Calu3 (cell line): Measurements from ENCODE around the gene PHF2. TPM values are rescaled to one million over a fixed set of nuclear protein-coding genes. Genes with fewer than 3 reads are reported as not detected.

Experiments used
- BruUV-seq: library from RNA; stranded (reverse); fragments of 400-500 nt; replicated peaks from 2 replicates; lab custom pipeline; 2021; lab: Mats Ljungman, UMichigan
- CTCF ChIA-PET: fragments of 300-600 bp; sonication (Branson Sonifier 250); formaldehyde crosslinking; loops from one replicate; lab custom pipeline; 2022; ENCODE audit warnings: antibody characterized with exemption; lab: Charles Lee
- DNase-seq: peaks from one replicate; pipeline ENCODE4 v3.0.0; 2022
- H3K27ac Mint-ChIP-seq: one replicate; pipeline ENCODE4 v1.8.0; 2022; ENCODE audit warnings: mixed read lengths; ENCODE audit not compliant: unreplicated experiment
- H3K27me3 Mint-ChIP-seq: one replicate; pipeline ENCODE4 v1.8.0; 2022; ENCODE audit warnings: mixed read lengths; ENCODE audit not compliant: unreplicated experiment
- H3K36me3 Mint-ChIP-seq: one replicate; pipeline ENCODE4 v1.8.0; 2022; ENCODE audit warnings: mild to moderate bottlenecking, moderate library complexity, mixed read lengths; ENCODE audit not compliant: insufficient read depth, unreplicated experiment
- H3K4me1 Mint-ChIP-seq: one replicate; pipeline ENCODE4 v1.8.0; 2022; ENCODE audit warnings: mild to moderate bottlenecking, low read depth, mixed read lengths; ENCODE audit not compliant: unreplicated experiment
- H3K4me3 Mint-ChIP-seq: one replicate; pipeline ENCODE4 v1.8.0; 2022; ENCODE audit warnings: mild to moderate bottlenecking, low read depth, moderate library complexity, mixed read lengths; ENCODE audit not compliant: unreplicated experiment
- H3K9me3 Mint-ChIP-seq: one replicate; pipeline ENCODE4 v1.8.0; 2022; ENCODE audit warnings: low read depth, mixed read lengths; ENCODE audit not compliant: unreplicated experiment
- CTCF ChIP-seq: fragments of 200-600 bp; IDR thresholded peaks from one replicate; pipeline ENCODE4 v1.8.0; 2022; ENCODE audit warnings: antibody characterized with exemption; ENCODE audit not compliant: unreplicated experiment
- intact Hi-C: fragments of 100-400 bp; cut with micrococcal nuclease; formaldehyde crosslinking; loops from one replicate; pipeline ENCODE4 v1.10.0; 2022; ENCODE audit not compliant: unreplicated experiment
- total RNA-seq: library from RNA; stranded (reverse); gene quantifications from 2 replicates; pipeline ENCODE4 v1.2.3, GENCODE V29; 2022

Gene PHF2
- total RNA-seq, 1 experiment from 2014 or later: 13.9 TPM

DNA sequence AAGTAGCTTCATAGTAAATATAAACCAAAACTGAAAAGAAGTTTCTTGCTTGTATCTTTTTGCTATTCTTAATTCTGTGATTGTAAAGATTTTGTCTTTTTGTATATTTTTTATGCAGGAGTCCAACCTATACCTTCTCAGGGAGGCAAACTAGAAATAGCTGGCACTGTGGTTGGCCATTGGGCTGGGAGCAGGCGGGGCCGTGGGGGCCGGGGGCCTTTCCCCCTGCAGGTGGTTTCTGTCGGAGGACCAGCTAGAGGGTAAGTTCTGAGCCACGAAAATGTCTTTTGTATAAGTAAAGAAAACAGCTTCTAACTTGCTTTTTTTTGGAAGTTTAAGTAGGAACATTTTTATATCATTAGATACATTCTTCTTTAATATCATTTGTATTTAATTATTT lies 15.4 kb upstream of the PHF2 start:
- intact Hi-C loops: no loop called here
- TF ChIP-seq CTCF: no peak

DNA sequence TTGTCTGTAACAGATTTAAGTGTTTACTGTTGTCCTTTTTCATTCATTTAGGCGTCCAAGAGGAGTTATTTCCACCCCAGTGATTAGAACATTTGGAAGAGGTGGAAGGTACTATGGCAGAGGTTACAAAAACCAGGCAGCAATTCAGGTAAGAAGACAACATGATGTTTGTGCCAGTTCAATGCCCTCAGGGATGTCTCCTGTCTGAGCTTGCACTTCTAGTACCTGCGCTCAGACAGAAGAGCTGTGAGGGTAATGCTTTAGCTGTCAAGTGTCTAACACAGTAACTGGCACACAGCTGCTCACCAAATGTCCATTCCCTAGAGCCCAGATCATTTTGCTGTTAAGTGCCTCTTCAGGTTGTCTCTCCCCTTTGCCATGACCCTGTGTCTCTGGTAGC lies 14.2 kb upstream of the PHF2 start:
- Mint-ChIP-seq H3K4me1 (peaks cover 2% of the 10 kb centered on the region), H3K27me3 (no peaks in the 10 kb centered on the region), H3K36me3 (peaks cover 21% of the 10 kb centered on the region), H3K27ac (no peak overlapping the region), H3K9me3 (no peaks in the 10 kb centered on the region), H3K4me3 (no peak overlapping the region)
- TF ChIP-seq CTCF: no peak
- intact Hi-C loops: no loop called here
- DNase-seq: no peak
- CTCF ChIA-PET: no interaction called here
- no TSS peak for BruUV-seq

More for the DNA sequence above, 15.4 kb upstream of the PHF2 start:
- no peaks in the 10 kb centered on the region for H3K27me3 Mint-ChIP-seq
- H3K27ac Mint-ChIP-seq: no peak overlapping the region
- H3K36me3 Mint-ChIP-seq: peaks cover 21% of the 10 kb centered on the region
- H3K4me1 Mint-ChIP-seq: no peaks in the 10 kb centered on the region
- BruUV-seq: no TSS peak
- CTCF ChIA-PET: interaction anchor here (0.6 kb wide), 1 partner anchor 365 kb away, joined by 9 read pairs; no protein-coding TSS in a partner anchor
- no peaks in the 10 kb centered on the region for H3K9me3 Mint-ChIP-seq
- no peak for DNase-seq
- H3K4me3 Mint-ChIP-seq: no peak overlapping the region

GRCh38 chr9:93565089-93565488 lies 11.3 kb upstream of the PHF2 start:
- Mint-ChIP-seq H3K4me3 (no peak overlapping the region), H3K27me3 (no peaks in the 10 kb centered on the region), H3K27ac (no peak overlapping the region), H3K4me1 (peaks cover 8% of the 10 kb centered on the region), H3K36me3 (peaks cover 28% of the 10 kb centered on the region), H3K9me3 (no peaks in the 10 kb centered on the region)
- no TSS peak for BruUV-seq
- CTCF ChIA-PET: no interaction called here
- no peak for DNase-seq
- intact Hi-C loops: no loop called here
- TF ChIP-seq CTCF: no peak

DNA sequence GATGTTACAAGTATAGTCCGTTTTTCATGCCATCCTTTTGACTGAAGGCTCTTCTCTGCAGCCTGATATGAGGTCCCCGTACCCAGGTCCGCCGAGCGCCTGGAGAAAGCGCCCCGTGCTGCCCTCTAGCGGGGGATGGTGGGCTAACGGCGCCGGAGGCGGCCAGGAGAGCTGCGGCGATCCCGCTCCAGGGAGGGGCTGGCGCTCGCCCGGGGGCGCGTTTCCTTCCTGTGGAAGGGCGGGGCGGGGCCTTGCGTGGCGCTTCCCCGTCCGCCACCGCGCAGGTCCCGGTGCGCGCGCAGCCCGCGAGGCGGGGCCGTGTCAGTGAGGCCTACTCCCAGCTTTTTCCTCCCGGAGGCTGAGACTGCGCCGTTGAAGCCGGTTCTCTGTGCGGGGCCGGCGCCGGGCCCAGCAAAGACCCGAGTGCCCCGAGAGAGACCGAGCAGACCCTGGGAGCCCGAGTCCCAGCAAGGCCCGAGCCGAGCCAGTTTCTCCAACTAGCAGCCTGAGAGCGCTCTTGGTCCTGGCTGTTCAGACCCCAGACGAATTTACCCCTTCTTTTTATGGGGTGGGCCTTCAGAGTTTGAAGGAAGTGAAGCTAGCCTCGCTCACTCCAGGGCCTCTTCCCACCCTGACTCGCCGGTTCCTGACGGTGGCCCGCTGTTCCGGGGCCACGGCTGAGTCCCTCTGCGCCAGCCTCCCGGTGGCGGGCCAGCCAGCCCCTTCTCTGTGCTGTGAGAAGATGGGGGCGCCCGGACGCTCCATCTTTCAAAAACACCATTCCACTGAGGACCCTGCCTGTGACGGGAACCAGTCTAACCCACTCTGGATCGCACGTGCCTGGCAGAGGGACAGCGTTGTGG lies 9.7 kb upstream of the PHF2 start:
- Mint-ChIP-seq H3K9me3 (no peaks in the 10 kb centered on the region), H3K4me1 (peaks cover 8% of the 10 kb centered on the region), H3K27ac (no peak overlapping the region), H3K36me3 (peaks cover 28% of the 10 kb centered on the region), H3K4me3 (peak overlapping the region; percentile 67), H3K27me3 (no peaks in the 10 kb centered on the region)
- intact Hi-C loops: no loop called here
- BruUV-seq: TSS peak; percentile 67
- TF ChIP-seq CTCF: peak; percentile 67
- peak; percentile 97 for DNase-seq
- CTCF ChIA-PET: interaction anchor here (0.6 to 1.2 kb wide), 5 partner anchors 34 to 1698 kb away, joined by 3 to 4 read pairs (median 3); partner anchors contain the start of gene FAM120AOS
